ENCODE results near the gene TLCD5. TPM values are rescaled to one million over a fixed set of nuclear protein-coding genes. Genes with fewer than 3 reads are reported as not detected.

TLCD5 gene
- total RNA-seq, 1 experiment from 2014 or later: 7.1 TPM

- Histone ChIP-seq H3K23ac (ENCODE audit: insufficient read length, low read depth, low read length) (no peak overlapping the region), H3T11ph (ENCODE audit: low read length) (no peak overlapping the region), H3K27ac (ENCODE audit: insufficient read length, low read depth, low read length) (no peak overlapping the region), H3K56ac (ENCODE audit: insufficient read length, low read depth, low read length) (no peak overlapping the region), H3K23me2 (ENCODE audit: insufficient read length, low read depth, low read length, poor library complexity, severe bottlenecking) (no peaks in the 10 kb centered on the region), H2AK5ac (ENCODE audit: insufficient read length, low read length) (no peak overlapping the region), H3K9ac (ENCODE audit: extremely low read depth, insufficient read length, low read length) (no peak overlapping the region), H3K18ac (ENCODE audit: insufficient read length, low read depth, low read length) (no peak overlapping the region), H2BK5ac (ENCODE audit: insufficient read length, low read length) (no peak overlapping the region), H4K20me1 (ENCODE audit: control insufficient read depth, insufficient read depth, insufficient read length) (no peaks in the 10 kb centered on the region), H4K5ac (ENCODE audit: insufficient read length, low read depth, low read length) (no peak overlapping the region), H3K4me2 (ENCODE audit: insufficient read depth, insufficient read length, low read length) (no peak overlapping the region), H3K14ac (ENCODE audit: insufficient read depth, low read length) (no peak overlapping the region), H4K8ac (replicated peaks; ENCODE audit: insufficient read length, low read depth, low read length) (no peak overlapping the region), H2BK20ac (ENCODE audit: low read depth, low read length, poor library complexity, severe bottlenecking) (no peak overlapping the region), H3K4me1 (ENCODE audit: insufficient read depth, low read length) (no peaks in the 10 kb centered on the region; the same call in 1 of the 2 replicates), H2BK15ac (ENCODE audit: low read depth, low read length) (no peak overlapping the region), H2AFZ (ENCODE audit: low read length) (no peak overlapping the region), H3K27me3 (ENCODE audit: insufficient read depth, low read length) (no peaks in the 10 kb centered on the region), H3K79me1 (ENCODE audit: insufficient read depth, low read depth, low read length, poor library complexity, severe bottlenecking) (peaks cover 13% of the 10 kb centered on the region), H3K79me2 (ENCODE audit: insufficient read depth, low read length) (peaks cover 13% of the 10 kb centered on the region; the same call in 1 of the 2 replicates), H3K4ac (ENCODE audit: low read depth, low read length) (no peak overlapping the region), H4K91ac (ENCODE audit: insufficient read length, low read depth, low read length) (no peak overlapping the region), H3K9me3 (ENCODE audit: control insufficient read depth, low read depth, low read length) (no peaks in the 10 kb centered on the region), H2BK12ac (ENCODE audit: insufficient read length, low read depth, low read length) (no peak overlapping the region), H2BK120ac (ENCODE audit: low read depth, low read length, poor library complexity, severe bottlenecking) (no peak overlapping the region)
- Mint-ChIP-seq H3K4me3 (no peak overlapping the region), H3K9me3 (no peaks in the 10 kb centered on the region), H3K27me3 (ENCODE audit: low read depth) (no peaks in the 10 kb centered on the region), H3K36me3 (ENCODE audit: insufficient read depth in 1 of 3, low read depth in 3 of 3) (peaks cover 0 to 4% (median 0%) of the 10 kb centered on the region in 3 experiments; a peak in 1 of 7 replicates), H3K4me1 (peaks cover 25 to 28% of the 10 kb centered on the region in 2 experiments), H3K27ac (no peak overlapping the region)
- no peak for TF ChIP-seq CTCF (conservative IDR thresholded peaks at IDR 0.05)
- DNase-seq: no peak
Observed at GRCh38 chr11:120350637-120351036, 25.5 kb downstream of the TLCD5 start.
